Panc1 (cell line): Measurements from ENCODE around the gene RAB6B.

Experiments
- POLR2AphosphoS5 ChIP-seq: IDR thresholded peaks from 2 replicates; pipeline ENCODE4 v1.6.1; 2012; ENCODE audit warnings: mild to moderate bottlenecking, low read depth, low read length, moderate library complexity
- SIN3A ChIP-seq: IDR thresholded peaks from 2 replicates; pipeline ENCODE4 v1.6.1; 2012; ENCODE audit warnings: low read depth, mild to moderate bottlenecking, low read length, moderate library complexity, borderline replicate concordance; ENCODE audit not compliant: insufficient read depth
- TCF7L2 ChIP-seq: IDR thresholded peaks from 2 replicates; pipeline ENCODE4 v1.6.1; 2011; ENCODE audit warnings: mild to moderate bottlenecking, low read depth, low read length, inconsistent platforms
- TF ChIP-seq, protein P1 (sequence below): fragments of 450-650 bp; IDR thresholded peaks from 2 replicates; pipeline ENCODE4 v1.5.1; 2017; ENCODE audit warnings: mild to moderate bottlenecking
- TF ChIP-seq, protein P2 (sequence below), 2 experiments: IDR thresholded peaks; 2 replicates each; pipeline ENCODE4 v1.6.1; 2011 to 2012; ENCODE audit warnings: low read depth in 2 of 2, control low read depth in 1 of 2, low read length in 1 of 2, mild to moderate bottlenecking in 1 of 2, moderate library complexity in 1 of 2; ENCODE audit not compliant: insufficient read depth in 1 of 2

DNA sequence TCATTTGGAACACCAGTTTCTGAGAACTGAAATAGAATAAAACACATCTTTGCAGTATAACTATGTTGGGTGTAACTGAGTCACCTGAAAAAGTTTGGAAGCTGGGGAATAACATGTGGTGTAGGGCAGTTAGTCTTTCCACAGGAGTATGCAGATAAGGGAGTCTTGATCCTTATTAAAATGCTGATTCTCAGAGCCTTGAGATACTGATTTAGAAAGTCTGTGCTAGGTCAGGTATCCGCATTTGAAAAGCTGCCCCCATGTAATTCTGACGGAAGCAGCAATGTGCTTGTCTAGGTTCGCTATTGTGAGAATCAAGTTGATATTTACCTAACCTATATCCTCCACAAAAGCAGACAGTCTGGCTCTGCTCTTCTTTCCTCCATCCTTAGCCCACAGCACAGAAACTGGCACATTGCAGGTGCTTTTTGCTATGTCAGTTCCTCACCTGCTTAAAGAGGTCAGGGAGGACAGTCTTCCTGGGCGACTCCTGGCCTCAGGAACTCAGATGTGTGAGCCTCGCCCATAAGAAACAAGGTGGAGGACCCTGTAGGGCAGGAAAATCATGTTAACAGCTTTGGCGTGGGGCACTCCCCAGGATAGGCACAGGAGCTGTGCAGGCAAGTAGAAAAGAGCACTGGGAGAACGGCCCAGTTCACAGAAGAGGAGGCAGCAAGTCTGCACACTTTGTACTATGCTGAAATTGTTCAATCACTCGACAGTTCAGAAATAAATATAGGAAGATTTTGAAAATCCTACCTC, 117.7 kb downstream of the RAB6B start:
- TF ChIP-seq, protein P1, sequence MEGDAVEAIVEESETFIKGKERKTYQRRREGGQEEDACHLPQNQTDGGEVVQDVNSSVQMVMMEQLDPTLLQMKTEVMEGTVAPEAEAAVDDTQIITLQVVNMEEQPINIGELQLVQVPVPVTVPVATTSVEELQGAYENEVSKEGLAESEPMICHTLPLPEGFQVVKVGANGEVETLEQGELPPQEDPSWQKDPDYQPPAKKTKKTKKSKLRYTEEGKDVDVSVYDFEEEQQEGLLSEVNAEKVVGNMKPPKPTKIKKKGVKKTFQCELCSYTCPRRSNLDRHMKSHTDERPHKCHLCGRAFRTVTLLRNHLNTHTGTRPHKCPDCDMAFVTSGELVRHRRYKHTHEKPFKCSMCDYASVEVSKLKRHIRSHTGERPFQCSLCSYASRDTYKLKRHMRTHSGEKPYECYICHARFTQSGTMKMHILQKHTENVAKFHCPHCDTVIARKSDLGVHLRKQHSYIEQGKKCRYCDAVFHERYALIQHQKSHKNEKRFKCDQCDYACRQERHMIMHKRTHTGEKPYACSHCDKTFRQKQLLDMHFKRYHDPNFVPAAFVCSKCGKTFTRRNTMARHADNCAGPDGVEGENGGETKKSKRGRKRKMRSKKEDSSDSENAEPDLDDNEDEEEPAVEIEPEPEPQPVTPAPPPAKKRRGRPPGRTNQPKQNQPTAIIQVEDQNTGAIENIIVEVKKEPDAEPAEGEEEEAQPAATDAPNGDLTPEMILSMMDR, result no peak
- TF ChIP-seq POLR2AphosphoS5 (no peak), SIN3A (no peak), TCF7L2 (no peak)
- TF ChIP-seq, protein P2, sequence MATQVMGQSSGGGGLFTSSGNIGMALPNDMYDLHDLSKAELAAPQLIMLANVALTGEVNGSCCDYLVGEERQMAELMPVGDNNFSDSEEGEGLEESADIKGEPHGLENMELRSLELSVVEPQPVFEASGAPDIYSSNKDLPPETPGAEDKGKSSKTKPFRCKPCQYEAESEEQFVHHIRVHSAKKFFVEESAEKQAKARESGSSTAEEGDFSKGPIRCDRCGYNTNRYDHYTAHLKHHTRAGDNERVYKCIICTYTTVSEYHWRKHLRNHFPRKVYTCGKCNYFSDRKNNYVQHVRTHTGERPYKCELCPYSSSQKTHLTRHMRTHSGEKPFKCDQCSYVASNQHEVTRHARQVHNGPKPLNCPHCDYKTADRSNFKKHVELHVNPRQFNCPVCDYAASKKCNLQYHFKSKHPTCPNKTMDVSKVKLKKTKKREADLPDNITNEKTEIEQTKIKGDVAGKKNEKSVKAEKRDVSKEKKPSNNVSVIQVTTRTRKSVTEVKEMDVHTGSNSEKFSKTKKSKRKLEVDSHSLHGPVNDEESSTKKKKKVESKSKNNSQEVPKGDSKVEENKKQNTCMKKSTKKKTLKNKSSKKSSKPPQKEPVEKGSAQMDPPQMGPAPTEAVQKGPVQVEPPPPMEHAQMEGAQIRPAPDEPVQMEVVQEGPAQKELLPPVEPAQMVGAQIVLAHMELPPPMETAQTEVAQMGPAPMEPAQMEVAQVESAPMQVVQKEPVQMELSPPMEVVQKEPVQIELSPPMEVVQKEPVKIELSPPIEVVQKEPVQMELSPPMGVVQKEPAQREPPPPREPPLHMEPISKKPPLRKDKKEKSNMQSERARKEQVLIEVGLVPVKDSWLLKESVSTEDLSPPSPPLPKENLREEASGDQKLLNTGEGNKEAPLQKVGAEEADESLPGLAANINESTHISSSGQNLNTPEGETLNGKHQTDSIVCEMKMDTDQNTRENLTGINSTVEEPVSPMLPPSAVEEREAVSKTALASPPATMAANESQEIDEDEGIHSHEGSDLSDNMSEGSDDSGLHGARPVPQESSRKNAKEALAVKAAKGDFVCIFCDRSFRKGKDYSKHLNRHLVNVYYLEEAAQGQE (IDR thresholded peaks at IDR 0.05; ENCODE audit: insufficient read depth in 1 of 2, low read depth in 2 of 2, low read length in 1 of 2), result no peak
